PC-9 (cell line): ENCODE measurements around the gene ATP11A. TPM values are rescaled to one million over a fixed set of nuclear protein-coding genes. Genes with fewer than 3 reads are reported as not detected.

Experiments used
- BruUV-seq: library from RNA; stranded (reverse); fragments of 400-500 nt; replicated peaks from 2 replicates; lab custom pipeline; 2021; lab: Mats Ljungman, UMichigan
- CTCF ChIA-PET: fragments of 300-600 bp; sonication (Branson Sonifier 250); formaldehyde crosslinking; loops from one replicate; lab custom pipeline; 2022; ENCODE audit warnings: antibody characterized with exemption; lab: Charles Lee
- POLR2A ChIA-PET: fragments of 300-600 bp; sonication (Branson Sonifier 250); formaldehyde crosslinking; loops from one replicate; lab custom pipeline; 2022; ENCODE audit warnings: antibody characterized with exemption; ENCODE audit not compliant: unreplicated experiment; lab: Charles Lee
- DNase-seq, 2 experiments: peaks; one replicate each; pipeline versions ENCODE4 v3.0.0 to v3.0.0-alpha.2; 2015 to 2022; ENCODE audit warnings: mixed read lengths in 1 of 2
- H2AFZ ChIP-seq: fragments of 200-600 bp; sonication (generic); 2 replicates; pipeline ENCODE4 v1.8.1; 2017; ENCODE audit warnings: antibody characterized with exemption
- H3F3A ChIP-seq: fragments of 200-600 bp; sonication (generic); 2 replicates; pipeline ENCODE4 v1.8.1; 2017; ENCODE audit warnings: antibody characterized with exemption, mild to moderate bottlenecking, low read depth; ENCODE audit not compliant: insufficient read depth
- H3K27ac ChIP-seq: fragments of 200-600 bp; sonication (generic); 2 replicates; pipeline ENCODE4 v1.6.1; 2016; ENCODE audit warnings: mixed run types
- H3K27me3 ChIP-seq: fragments of 200-600 bp; sonication (generic); 2 replicates; pipeline ENCODE4 v1.6.1; 2016; ENCODE audit warnings: low read depth, mixed run types; ENCODE audit not compliant: insufficient read depth
- H3K36me3 ChIP-seq: fragments of 200-600 bp; sonication (generic); 2 replicates; pipeline ENCODE4 v1.6.1; 2016; ENCODE audit warnings: low read depth, mixed run types
- H3K4me1 ChIP-seq: fragments of 200-600 bp; sonication (generic); replicated peaks from 2 replicates; pipeline ENCODE4 v1.6.1; 2016; ENCODE audit warnings: mixed run types; ENCODE audit not compliant: insufficient read depth
- H3K4me2 ChIP-seq: fragments of 200-600 bp; sonication (generic); 2 replicates; pipeline ENCODE4 v1.6.1; 2017; ENCODE audit warnings: mixed run types
- H3K4me3 ChIP-seq: fragments of 200-600 bp; sonication (generic); 2 replicates; pipeline ENCODE4 v1.6.1; 2016; ENCODE audit warnings: mixed run types
- H3K79me2 ChIP-seq: fragments of 200-600 bp; sonication (generic); 2 replicates; pipeline ENCODE4 v1.6.1; 2017; ENCODE audit warnings: low read depth, mixed run types
- H3K9me2 ChIP-seq: fragments of 200-600 bp; sonication (generic); 2 replicates; pipeline ENCODE4 v1.8.1; 2017; ENCODE audit warnings: mild to moderate bottlenecking; ENCODE audit not compliant: insufficient read depth
- H3K9me3 ChIP-seq: fragments of 200-600 bp; sonication (generic); 2 replicates; pipeline ENCODE4 v1.8.1; 2016; ENCODE audit warnings: low read depth; ENCODE audit not compliant: insufficient read depth
- H4K20me1 ChIP-seq: fragments of 200-600 bp; sonication (generic); 2 replicates; pipeline ENCODE4 v1.8.1; 2017; ENCODE audit not compliant: insufficient read depth
- CTCF ChIP-seq: fragments of 200-600 bp; sonication (generic); conservative IDR thresholded peaks from 2 replicates; pipeline ENCODE4 v1.6.1; 2017; ENCODE audit warnings: mixed run types, antibody characterized with exemption, mild to moderate bottlenecking, moderate library complexity
- EZH2 ChIP-seq: fragments of 200-600 bp; sonication (generic); IDR thresholded peaks from 2 replicates; pipeline ENCODE4 v1.8.0; 2017; ENCODE audit warnings: antibody characterized with exemption, low read depth
- intact Hi-C: fragments of 100-400 bp; cut with micrococcal nuclease; formaldehyde crosslinking; loops from one replicate; pipeline ENCODE4 v1.10.0; 2022; ENCODE audit not compliant: unreplicated experiment
- total RNA-seq: library from RNA; stranded (reverse); gene quantifications from 2 replicates; pipeline ENCODE4 v1.2.3, GENCODE V29; 2021

ATP11A gene
- total RNA-seq, 1 experiment from 2014 or later = 92.2 TPM

DNA sequence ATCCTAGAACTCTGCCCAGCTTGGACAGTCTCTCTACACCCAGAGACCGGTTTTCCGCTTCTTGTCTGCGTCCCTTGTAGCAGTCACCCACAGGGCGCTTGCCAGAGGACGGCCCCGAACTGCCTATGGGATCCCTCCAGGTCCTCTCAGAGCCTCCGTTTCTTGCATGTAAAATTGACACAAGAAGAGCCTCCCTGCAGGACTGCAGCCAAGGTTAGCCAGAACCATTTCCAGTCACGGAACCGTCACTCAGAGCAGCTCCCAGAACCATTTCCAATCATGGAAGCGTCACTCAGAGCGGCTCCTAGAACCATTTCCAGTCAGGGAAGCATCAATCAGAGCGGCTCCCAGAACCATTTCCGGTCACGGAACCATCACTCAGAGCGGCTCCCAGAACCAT lies 65.5 kb downstream of the ATP11A start:
- peaks cover 10% of the 10 kb centered on the region for H3K4me1 ChIP-seq
- H3K36me3 ChIP-seq = no peaks in the 10 kb centered on the region
- H3K27me3 ChIP-seq = no peaks in the 10 kb centered on the region
- H2AFZ ChIP-seq = no peak overlapping the region
- BruUV-seq = no TSS peak
- H3K4me3 ChIP-seq = no peak overlapping the region
- ChIA-PET CTCF (no interaction called here), POLR2A (no interaction called here)
- H3K9me3 ChIP-seq = no peaks in the 10 kb centered on the region
- no peak overlapping the region for H3K4me2 ChIP-seq
- DNase-seq = no peak
- H3F3A ChIP-seq = no peaks in the 10 kb centered on the region
- no peaks in the 10 kb centered on the region for H3K9me2 ChIP-seq
- TF ChIP-seq EZH2 (no peak), CTCF (no peak)
- H3K27ac ChIP-seq = no peak overlapping the region
- peaks cover 43% of the 10 kb centered on the region for H3K79me2 ChIP-seq
- H4K20me1 ChIP-seq = peaks cover 22% of the 10 kb centered on the region
- intact Hi-C loops = no loop called here

DNA sequence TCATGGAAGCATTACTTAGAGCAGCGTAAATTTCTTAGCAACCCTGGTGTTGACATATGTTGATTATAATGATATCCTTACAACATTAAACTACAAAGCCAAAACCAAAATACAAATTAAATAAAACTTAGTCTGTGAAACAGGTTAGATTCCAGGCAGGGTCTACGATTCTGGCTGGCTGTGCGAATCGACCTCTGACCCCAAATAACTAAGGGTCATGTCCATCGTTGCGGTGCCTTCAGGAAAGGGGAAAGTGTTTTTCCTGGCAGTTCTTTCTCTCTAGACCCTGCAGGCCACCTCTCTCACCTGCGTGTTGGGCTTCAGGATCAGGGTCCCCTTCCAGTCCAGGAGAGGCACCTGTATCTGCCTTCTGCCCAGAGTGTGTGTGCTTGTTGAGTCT lies 66.2 kb downstream of the ATP11A start:
- H3K27ac ChIP-seq = no peak overlapping the region
- CTCF ChIA-PET = no interaction called here

DNA sequence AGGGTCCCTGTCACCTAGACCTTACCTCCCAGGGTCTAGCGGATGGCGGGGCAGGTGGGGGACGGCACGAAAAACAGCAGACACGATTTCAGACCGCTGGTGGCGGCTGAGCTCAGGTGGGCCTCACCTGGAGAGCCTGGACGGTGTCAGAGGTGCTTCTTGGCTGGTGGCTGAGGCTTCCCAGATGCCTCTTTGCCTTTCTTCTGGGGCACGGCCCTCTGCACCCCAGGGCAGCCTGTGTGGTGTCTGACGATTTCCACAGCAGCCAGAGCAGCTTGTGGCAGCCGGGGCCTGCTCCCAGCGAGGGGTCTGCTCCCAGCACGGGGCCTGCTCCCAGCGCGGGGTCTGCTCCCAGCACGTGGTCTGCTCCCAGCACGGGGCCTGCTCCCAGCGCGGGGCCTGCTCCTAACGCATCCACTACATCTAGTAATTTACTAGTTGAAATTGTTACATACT lies 66.7 kb downstream of the ATP11A start:
- no peak overlapping the region for H2AFZ ChIP-seq
- H3K79me2 ChIP-seq = peaks cover 32% of the 10 kb centered on the region
- H3K9me2 ChIP-seq = no peaks in the 10 kb centered on the region
- peaks cover 13% of the 10 kb centered on the region; the same call in 1 of the 2 replicates for H4K20me1 ChIP-seq
- H3K4me1 ChIP-seq = peaks cover 22% of the 10 kb centered on the region
- H3K4me3 ChIP-seq = no peak overlapping the region
- CTCF ChIA-PET = no interaction called here
- POLR2A ChIA-PET = no interaction called here
- H3F3A ChIP-seq = no peaks in the 10 kb centered on the region
- DNase-seq = no peak
- no peaks in the 10 kb centered on the region for H3K9me3 ChIP-seq
- H3K27me3 ChIP-seq = no peaks in the 10 kb centered on the region
- H3K4me2 ChIP-seq = no peak overlapping the region
- intact Hi-C loops = no loop called here
- no peak overlapping the region for H3K27ac ChIP-seq
- no TSS peak for BruUV-seq
- H3K36me3 ChIP-seq = no peaks in the 10 kb centered on the region
- TF ChIP-seq CTCF = no peak
- TF ChIP-seq EZH2 = no peak

More for the DNA sequence above, 66.2 kb downstream of the ATP11A start:
- Histone ChIP-seq H3K36me3 (no peaks in the 10 kb centered on the region), H3F3A (no peaks in the 10 kb centered on the region), H3K4me3 (no peak overlapping the region), H3K9me2 (no peaks in the 10 kb centered on the region), H3K9me3 (no peaks in the 10 kb centered on the region), H3K4me2 (no peak overlapping the region), H3K79me2 (peaks cover 37% of the 10 kb centered on the region), H3K4me1 (peaks cover 18% of the 10 kb centered on the region), H4K20me1 (peaks cover 16% of the 10 kb centered on the region; the same call in 1 of the 2 replicates), H2AFZ (no peak overlapping the region), H3K27me3 (no peaks in the 10 kb centered on the region)
- no TSS peak for BruUV-seq
- POLR2A ChIA-PET = no interaction called here
- DNase-seq = no peak
- TF ChIP-seq CTCF = no peak
- intact Hi-C loops = no loop called here
